GM20000 (cell line): ENCODE results near the gene CSKMT.

Experiments
- DNase-seq: peaks from one replicate; pipeline ENCODE4 v3.0.0; 2012; ENCODE audit warnings: low spot score
- TF ChIP-seq, protein P1 (sequence below): IDR thresholded peaks from 2 replicates; pipeline ENCODE4 v1.5.1; 2012; ENCODE audit warnings: mild to moderate bottlenecking, control low read depth; ENCODE audit errors: extremely low read depth, missing control alignments

Gene CSKMT

GRCh38 chr11:62632492-62632891 lies 32.6 kb upstream of the CSKMT start:
- TF ChIP-seq, protein P1, sequence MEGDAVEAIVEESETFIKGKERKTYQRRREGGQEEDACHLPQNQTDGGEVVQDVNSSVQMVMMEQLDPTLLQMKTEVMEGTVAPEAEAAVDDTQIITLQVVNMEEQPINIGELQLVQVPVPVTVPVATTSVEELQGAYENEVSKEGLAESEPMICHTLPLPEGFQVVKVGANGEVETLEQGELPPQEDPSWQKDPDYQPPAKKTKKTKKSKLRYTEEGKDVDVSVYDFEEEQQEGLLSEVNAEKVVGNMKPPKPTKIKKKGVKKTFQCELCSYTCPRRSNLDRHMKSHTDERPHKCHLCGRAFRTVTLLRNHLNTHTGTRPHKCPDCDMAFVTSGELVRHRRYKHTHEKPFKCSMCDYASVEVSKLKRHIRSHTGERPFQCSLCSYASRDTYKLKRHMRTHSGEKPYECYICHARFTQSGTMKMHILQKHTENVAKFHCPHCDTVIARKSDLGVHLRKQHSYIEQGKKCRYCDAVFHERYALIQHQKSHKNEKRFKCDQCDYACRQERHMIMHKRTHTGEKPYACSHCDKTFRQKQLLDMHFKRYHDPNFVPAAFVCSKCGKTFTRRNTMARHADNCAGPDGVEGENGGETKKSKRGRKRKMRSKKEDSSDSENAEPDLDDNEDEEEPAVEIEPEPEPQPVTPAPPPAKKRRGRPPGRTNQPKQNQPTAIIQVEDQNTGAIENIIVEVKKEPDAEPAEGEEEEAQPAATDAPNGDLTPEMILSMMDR = no peak

DNA sequence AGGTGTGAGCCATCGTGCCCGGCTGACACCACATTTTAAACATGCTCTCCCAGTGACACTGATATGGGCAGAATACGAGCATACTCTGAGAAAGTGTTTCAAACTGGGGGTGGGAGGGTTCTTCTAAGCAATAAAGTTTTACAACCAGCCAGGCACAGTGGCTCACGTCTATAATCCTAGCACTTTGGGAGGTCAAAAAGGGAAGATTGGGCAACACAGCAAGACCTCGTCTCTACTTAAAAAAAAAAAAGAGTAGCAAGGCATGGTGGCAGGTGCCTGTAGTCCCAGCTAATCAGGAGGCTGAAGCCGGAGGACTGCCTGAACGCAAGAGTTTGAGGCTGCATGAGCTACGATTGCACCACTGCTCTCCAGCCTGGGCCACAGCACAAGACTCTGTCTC lies 20.9 kb upstream of the CSKMT start:
- TF ChIP-seq, protein P1 = no peak
- DNase-seq = no peak

More at GRCh38 chr11:62632492-62632891, 32.6 kb upstream of the CSKMT start:
- DNase-seq = no peak

DNA sequence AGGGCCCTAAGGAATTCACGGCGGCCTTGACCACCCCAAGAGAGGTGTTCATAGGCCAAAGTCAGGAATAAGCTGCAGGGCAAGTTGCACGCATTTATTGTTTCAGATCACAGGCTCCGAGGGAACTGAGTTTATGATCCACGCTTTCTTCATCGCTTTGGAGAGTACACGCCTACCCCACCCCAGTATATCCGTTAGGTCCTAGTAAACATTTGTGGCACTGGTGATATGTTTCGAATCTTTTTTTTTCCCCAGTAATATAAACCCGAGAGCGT lies 19.5 kb upstream of the CSKMT start:
- TF ChIP-seq, protein P1 = no peak
- DNase-seq = no peak

DNA sequence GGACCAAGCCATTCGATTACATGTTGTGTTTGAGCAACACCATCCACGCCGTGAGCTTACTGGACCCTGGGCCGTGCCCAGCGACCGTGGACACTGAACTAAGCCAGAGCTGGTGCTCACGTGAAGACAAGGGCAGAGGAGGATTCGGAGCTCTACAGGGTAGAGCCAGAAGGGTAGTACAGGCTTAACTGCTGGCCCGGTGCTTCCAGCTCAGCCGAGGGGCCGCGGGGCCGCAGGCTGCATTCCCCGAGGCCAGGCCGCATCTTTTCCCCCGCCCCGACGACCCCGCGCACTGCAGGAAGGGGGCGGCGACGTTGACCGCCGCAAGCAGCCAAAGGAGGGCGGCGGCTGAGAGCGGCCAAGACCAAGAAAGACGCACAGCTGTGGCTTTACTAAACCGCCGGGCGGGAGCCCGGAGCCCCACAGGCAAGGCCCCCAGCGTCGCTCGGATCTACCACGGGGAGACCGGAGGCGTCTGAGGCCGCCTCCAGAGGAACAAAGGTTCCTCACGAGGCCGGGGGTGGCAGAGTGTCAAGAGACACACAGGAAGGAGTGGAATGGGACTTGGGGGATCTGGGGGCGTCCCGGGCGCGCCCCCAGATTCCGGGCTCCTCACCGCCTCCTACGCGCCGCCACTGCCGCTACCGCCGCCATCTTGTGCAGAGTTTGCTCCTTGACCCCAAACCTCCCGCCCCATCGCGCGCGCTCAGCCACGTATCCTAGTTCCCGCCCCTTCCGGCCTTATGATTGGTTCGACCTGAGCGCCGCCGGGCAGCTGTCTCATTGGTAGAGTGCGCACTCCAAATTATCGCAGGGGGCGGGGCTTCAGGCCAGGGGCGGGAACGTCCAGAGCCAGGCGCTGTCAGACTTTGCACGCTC lies 18.9 kb upstream of the CSKMT start, which contains the start of gene GANAB:
Gene GANAB, minus strand, starts transcription at position 668 of the 879 bp plus-strand sequence. Its CDS starts 14 bp downstream, at position 654.
- DNase-seq = peak; percentile 99
- TF ChIP-seq, protein P1 = no peak

GRCh38 chr11:62646825-62647608 lies 18.1 kb upstream of the CSKMT start:
- TF ChIP-seq, protein P1 = no peak
- DNase-seq = no peak

- DNase-seq = no peak
- TF ChIP-seq, protein P1 = no peak
Measured at GRCh38 chr11:62647609-62648005, 17.5 kb upstream of the CSKMT start.
